GM19455 (cell line): ENCODE data around the gene VWA8.
"Not testable (repeated sequence)": the region's sequence is repeated elsewhere in the genome, so short reads cannot be mapped to it uniquely, and the experiment has no call there.

Source experiments
- ATAC-seq: cut with Tn5 transposase; IDR thresholded peaks from one replicate; pipeline ENCODE4 v1.9.1; 2021; ENCODE audit not compliant: unreplicated experiment

VWA8 gene

DNA sequence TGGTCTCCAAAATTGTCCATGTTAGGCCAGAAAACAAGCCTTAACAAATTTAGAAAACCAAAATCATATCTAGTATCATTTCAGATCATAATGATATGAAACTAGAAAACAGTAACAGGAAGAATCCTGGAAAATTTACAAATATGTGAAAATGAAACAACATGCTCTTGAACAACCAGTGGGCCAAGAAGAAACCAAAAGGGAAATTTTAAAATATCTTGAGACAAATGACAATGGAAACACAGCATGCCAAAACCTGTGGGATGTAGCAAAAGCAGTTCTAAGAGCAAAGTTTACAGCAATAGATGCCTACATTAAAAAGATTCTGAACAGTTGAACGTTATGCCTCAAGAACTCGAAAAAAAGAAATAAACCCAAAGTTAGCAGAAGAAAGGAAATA, 32.6 kb downstream of the VWA8 start:
- no peak for ATAC-seq

DNA sequence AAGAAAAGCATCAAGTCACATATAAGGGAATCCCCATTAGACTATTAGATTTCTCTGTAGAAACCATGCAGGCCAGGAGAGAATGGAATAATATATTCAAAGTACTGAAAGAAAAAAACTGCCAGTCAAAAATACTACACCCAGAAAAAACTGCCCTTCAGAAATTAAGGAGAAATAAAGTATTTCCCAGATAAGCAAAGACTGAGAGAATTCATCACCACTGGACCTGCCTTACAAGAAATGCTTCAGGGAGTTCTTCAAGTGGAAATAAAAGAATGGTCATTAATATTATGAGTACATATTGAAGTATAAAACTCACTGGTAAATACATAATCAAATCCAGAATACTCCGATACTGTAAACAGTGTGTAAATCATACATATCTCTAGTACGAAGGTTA, 35.9 kb downstream of the VWA8 start:
- ATAC-seq, result no peak

DNA sequence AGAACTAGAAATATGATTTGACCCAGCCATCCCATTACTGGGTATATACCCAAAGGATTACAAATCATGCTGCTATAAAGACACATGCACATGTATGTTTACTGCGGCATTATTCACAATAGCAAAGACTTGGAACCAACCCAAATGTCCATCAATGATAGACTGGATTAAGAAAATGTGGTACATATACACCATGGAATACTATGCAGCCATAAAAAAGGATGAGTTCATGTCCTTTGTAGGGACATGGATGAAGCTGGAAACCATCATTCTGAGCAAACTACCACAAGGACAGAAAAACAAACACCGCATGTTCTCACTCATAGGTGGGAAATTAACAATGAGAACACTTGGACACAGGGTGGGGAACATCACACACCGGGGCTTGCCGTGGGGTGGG, 38.0 kb downstream of the VWA8 start:
- ATAC-seq, result not testable (repeated sequence)

DNA sequence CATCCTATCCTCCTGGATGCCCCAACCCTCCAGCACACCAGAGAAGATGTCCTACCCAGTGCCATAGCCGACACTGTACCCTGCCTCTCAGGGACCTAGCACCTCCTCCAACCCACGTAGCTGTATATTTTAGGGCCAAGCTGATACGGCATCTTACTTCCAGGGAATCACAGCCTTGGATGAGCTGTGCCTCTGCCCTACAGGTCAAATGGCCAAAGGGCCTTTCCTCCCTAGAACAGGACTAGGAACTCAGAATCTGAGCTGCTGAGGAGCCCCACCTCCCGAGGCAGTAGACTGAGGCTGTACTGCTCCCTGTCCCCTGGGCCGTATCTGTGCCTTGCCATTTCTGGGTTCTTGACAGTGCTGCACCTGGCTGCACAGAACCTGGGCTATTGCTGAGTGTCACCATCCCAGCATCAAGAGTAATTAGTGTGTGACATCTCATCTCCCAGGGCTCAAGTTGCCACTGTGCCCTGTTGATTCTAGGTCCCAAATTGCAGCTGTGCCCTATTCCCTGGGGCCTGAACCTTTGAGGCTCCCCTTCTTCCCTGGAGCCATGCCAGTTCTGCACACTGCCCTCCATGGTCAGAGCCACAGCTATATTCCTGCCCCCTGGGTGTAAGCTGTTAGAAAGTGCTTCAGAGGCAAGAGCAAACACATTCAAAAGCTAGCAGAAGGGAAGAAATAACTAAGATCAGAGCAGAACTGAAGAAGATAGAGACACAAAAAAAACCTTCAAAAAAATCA, 41.0 kb downstream of the VWA8 start:
- no peak for ATAC-seq

DNA sequence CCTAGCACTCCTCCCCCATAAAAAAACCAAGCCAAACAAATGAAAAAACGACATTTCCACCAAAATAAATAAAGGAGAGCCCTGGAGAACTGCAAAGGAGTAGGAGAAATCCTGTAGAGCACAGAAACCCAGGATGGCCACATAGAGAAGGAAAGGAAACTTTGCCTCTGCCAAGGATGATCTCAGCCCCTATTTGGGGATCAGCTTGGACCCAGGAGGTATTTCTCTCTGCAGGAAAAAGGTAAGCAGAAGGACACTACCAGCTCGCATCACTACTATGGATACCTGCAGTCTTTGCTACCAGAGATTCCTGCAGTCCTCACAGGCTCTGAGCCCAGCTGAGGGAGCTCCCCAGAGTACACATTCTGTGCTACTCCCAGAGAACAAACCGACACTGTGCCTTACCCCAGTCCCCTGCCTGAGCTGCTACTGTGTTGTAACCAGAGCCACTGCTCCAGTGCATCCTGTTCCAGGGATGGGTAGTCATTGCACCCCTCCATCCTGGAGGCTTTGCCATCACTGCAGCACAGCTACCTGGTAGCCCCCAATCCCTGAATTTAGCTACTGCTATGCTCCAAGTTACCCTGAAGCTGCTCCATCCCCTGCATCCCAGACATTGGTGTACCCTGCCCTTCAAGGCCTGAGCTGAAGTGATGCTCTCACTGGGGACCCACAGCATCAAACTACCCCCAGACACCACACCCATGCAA, 41.7 kb downstream of the VWA8 start:
- no peak for ATAC-seq

DNA sequence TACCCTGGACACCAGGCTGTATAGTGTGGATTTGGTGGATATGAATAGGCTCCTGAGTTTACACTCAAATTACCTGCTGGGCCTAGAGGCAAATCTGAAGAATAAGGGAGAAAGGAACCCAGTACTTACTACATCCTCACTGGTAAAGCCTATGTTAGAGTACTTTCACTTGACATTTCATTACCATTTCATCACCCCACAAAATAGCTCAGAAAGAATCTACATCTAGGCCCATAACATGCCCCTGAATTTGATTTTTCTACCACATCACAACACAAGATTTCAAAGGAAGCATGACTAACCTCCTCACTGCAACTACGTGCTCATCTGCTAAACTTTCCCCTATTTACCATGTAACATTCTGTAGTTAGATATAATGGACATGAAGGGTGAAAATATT, 43.3 kb downstream of the VWA8 start:
- ATAC-seq, result no peak

DNA sequence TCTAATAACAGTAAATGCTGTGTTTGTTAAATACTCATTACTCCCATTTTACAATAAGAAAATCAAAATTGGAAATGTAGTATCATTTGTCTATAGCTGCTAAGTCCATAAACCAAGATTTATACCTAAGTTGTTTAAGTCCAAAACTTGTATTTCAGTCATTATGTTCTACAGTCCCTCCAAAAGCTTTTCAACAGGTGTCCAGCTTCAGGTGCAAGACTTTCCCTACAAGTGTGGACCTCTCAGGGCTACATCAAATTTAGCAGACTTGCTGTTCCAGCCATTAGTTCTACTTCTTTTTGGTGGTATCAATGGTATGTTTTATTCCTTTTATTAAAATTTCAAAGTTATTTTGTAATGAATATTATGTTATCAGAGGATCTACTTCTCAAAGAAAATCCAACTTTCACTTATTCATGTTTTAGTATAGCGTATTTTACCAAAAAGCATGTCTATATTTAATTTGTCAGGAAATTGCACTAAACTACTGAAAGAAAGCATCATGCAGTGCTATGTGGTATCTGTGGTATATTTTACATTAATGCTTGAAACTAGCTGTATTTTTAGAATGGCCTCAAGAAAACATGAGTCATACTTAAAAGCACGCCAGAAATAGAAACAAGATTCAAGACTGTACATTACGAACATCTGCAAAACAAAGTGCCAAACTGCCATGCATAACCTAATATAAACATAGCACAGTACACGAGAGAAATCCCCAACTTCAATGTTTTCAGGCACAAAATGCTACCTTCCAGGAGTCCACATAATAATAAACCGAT, 44.5 kb downstream of the VWA8 start:
- peak; percentile 95 for ATAC-seq

DNA sequence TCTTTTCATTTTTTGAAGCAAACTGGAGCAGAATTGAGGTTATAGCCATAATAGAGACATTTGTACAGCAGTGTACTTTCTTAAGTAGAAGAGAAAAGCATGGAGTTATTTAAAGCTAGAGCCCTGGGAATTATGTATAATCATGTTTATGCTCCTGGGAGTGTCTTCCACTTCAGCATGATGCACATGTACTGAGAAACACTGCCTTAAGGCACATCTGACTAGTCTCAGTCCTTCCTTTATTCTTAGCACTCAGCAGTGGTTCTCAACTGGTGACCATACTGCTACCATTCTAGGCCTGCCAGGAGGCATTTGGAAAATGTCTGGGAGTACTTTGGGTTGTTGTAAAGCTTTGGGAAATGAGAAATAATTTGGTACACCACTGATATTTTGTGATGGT, 45.8 kb downstream of the VWA8 start:
- no peak for ATAC-seq

DNA sequence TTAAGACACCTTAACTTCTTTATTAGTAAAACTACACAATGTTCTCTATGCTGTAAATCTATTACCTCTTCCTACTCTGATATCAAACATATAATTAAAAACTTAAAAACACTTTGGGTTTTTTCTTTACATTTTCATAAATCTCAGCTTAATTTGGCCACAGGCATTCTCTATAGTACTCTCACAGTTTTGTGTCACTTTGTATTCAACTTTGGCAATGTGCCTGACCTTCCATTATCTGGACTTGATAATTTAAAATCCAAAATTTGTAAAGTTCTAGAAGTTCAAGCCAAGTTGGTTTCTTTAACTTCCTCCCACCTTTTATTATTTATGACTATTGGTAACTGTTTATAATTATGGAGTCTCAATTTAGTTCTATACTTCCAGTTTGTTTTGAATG, 46.4 kb downstream of the VWA8 start:
- ATAC-seq, result no peak

DNA sequence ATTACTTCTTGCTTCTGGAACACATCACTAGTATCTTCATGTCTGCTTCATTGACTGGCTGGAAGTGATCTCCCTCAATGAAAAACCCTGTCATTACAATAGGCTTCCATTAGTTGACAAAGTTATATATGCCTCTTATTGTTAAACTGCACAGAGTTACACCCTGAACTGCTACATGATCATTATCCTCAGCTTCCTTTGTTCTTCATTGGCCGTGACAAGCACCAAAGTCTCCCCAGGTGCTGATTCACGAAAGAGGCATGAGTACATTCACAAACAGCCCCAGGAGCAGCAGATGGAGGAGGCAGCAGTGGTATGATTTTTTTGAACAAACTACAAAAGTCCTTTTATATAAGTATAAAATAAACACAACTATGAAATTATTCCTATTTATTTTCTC, 51.4 kb downstream of the VWA8 start:
- ATAC-seq, result no peak

DNA sequence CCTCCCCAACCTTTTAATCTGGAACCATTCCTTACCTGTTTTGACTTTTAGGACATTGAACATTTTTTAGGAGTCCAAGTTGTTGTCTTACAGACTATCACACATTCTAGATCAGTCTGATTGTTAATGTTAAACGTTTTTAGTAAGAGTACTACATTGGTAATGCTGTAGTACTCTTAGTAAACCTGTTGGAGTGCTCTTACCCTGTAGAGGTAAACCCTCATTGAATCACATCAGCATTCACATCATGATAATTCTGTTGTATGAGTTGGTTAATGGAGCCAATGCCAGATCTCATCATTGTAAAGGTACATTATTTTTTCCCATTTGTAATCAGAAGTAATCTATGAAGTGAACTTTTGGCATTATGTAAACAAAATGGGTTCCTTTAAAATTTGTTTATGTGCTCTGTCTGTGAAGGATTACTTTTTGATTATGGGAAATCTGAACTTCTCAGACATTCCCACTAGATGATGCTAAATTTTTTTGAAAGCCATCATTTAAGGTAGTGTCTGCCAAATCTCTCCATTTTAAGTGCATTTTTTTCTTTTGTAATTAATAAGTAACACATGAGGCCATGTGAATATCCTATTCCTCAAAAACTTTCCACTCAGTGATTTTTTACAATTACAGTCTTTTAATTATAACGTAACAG, 55.2 kb downstream of the VWA8 start:
- no peak for ATAC-seq

DNA sequence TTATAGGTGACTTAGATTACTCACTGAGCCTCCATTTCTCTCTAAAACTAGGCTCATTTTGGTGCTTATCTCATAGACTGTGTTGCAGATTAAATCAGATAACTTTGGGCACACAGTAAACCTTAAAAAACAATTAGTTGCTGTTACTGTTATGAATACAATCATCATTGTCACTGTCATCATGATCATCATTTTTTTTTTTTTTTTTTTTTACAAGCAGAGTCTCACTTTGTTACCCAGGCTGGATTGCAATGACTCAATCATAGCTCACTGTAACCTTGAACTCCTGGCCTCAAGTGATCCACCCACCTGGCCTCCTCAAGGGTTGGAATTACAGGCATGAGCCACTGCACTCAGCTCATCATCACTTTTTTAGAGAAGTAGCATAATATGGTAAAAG, 60.0 kb downstream of the VWA8 start:
- no peak for ATAC-seq

DNA sequence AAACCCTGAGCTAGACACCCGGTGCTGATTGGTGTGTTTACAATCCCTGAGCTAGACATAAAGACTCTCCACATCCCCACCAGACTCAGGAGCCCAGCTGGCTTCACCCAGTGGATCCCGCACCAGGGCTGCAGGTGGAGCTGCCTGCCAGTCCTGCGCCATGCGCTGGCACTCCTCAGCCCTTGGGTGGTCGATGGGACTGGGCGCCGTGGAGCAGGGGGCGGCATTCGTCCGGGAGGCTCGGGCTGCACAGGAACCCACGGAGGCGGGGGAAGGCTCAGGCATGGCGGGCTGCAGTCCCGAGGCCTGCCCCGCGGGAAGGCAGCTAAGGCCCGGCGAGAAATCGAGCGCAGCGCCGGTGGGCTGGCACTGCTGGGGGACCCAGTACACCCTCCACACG, 62.5 kb downstream of the VWA8 start:
- ATAC-seq, result not testable (repeated sequence)

DNA sequence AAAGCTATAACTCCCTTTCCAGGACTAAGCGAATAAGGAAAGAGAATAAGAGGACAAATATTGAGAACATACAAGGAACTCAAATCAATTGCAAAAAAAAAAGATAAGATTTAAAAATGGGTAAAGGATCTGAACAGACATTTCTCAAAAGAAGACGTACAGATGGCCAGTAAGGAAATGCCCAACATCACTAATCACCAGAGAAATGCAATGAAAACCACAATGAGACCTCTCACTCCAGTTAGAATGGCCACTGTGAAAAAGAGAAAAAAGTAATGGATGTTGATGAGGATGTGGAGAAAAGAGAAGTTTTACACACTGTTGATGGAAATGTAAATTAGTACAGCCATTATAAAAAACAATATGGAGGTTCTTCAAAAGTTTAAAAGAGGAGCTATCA, 63.8 kb downstream of the VWA8 start:
- ATAC-seq, result no peak

DNA sequence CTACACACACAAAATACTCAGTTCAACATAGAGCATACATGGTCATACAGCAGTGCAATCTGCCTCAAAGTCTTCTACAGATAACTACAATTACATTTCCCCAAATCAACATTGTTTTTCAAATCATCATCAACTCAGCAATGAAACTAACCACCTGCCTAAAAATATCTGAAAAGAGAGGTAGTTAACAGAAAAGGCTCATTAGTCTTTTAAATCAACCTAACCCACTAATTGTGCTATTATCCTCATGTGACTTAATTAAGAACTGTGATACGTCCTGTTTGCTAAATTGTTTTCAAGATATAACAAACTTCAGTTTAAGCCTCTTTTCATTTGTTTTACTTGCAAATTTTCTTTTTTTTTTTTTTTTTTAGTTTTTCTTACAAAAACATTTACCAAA, 65.4 kb downstream of the VWA8 start:
- no peak for ATAC-seq

DNA sequence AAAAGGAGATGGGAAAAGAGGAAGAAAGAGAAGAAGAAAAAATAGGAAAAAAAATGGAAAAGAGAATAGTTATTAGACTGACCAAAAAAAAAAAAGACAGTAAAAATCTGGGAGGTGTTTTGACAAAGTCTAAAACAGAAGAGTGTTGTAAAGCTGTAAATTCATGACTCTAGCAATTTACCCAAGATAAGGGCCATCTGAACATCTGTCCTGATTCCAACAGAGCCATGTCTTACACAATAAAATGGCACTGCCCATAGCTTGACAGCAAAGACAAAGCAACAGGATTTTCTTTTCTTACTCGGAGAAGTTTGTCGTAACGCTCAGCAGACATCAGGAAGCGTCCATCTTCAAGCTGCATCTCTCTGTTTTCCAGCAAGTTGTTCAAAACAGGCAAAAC, 69.8 kb downstream of the VWA8 start:
- ATAC-seq, result no peak

DNA sequence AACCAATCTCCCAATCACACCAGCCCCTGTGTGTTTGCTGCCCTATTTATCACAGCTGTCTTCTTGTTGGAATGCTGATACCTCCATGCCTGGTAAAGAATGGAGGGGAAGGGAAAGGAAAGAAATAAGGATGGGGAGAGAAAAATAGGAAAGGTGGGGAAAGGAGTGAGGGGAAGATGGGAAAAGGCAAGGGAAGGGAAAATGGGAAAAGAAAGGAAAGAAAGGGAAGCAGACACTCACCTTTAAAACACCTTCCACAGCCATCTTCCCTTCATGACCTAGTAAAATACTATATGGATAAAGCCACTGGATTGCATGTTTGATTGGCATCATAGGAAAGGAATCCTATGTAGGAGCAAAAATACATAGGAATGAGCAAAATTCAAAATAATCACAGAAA, 77.8 kb downstream of the VWA8 start:
- no peak for ATAC-seq

DNA sequence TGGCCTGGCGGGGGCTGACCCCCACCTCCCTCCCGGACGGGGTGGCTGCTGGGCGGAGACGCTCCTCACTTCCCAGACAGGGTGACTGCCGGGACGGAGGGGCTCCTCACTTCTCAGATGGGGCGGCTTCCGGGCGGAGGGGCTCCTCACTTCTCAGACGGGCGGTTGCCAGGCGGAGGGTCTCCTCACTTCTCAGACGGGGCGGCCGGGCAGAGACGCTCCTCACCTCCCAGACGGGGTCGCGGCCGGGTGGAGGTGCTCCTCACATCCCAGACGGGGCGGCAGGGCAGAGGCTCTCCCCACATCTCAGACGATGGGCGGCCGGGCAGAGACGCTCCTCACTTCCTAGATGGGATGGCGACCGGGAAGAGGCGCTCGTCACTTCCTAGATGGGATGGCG, 79.0 kb downstream of the VWA8 start:
- ATAC-seq, result not testable (repeated sequence)

DNA sequence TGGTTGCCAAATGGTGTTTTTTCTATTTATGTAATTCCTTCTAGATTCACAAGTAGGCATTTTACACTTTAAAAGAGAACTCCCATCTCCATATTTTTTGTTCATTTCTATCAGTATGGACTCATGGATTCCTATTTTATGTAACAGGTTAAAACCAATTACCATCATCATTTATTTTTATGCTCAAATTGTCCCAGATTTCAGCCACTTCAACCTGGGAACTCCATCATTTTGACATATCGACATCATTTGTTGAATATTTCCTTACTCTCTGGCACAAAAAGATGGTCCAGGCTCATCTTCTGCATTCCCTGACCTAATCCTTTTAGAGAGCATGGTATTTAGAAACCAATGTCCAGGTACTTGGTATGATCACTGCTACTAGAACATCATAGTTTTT, 79.9 kb downstream of the VWA8 start:
- ATAC-seq, result no peak

DNA sequence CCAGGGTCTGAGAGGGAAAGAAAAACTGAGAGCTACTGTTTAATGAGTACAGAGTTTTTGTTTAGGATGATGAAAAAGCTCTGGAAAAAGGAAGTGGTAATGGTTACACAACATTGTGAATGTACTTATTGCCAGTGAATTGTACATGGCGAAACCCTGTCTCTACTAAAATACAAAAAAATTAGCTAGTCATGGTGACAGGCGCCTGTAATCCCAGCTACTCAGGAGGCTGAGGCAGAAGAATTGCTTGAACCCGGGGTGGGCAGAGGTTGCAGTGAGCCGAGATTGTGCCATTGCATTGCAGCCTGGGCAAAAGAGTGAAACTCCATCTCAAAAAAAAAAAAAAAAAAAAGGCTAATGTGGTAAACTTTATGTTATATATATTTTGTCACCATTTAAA, 96.3 kb downstream of the VWA8 start:
- no peak for ATAC-seq

DNA sequence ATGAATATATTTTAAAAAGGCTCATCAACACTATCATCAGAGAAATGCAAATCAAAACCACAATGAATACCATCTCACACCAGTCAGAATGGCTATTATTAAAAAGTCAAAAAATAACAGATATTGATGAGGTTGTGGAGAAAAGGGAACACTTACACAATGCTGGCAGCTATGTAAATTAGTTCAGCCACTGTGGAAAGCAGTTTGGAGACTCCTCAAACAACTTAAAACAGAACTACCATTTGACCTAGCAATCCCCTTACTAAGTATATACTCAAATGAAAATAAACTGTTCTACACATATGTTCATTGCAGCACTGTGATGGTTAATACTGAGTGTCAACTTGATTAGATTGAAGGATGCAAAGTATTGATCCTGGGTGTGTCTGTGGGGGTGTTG, 98.2 kb downstream of the VWA8 start:
- ATAC-seq, result not testable (repeated sequence)

DNA sequence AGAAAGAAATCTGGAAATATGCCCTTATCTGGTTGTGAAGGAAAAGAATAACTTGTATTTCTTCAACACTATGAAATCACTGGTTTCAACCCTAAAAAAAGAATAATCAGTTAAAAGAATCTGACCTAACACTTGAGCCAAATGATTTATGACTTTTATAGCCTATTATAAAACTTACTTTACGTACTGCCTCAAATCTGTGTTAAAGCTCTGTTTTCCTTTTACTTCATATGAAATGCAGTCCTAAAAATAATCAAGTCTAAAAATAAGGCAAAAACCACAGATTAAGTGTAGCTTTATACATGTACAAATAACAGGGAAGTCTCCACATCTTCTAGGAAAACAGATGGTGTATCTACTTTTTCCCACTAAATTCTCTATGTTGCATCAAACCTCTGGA, 101.3 kb downstream of the VWA8 start:
- ATAC-seq, result no peak
